ENCODE results near the gene PTPRG.

The PTPRG gene

GRCh38 chr3:62068337-62068736 is 507.0 kb downstream of the PTPRG start:
- no peak for DNase-seq (ENCODE audit: low read depth)

GRCh38 chr3:62070891-62071290 is 509.5 kb downstream of the PTPRG start:
- DNase-seq (ENCODE audit: low read depth): no peak

GRCh38 chr3:62073038-62073437 is 511.7 kb downstream of the PTPRG start:
- no peak for DNase-seq (ENCODE audit: low read depth)

GRCh38 chr3:62084558-62084957 is 523.2 kb downstream of the PTPRG start:
- DNase-seq (ENCODE audit: low read depth): no peak

DNA sequence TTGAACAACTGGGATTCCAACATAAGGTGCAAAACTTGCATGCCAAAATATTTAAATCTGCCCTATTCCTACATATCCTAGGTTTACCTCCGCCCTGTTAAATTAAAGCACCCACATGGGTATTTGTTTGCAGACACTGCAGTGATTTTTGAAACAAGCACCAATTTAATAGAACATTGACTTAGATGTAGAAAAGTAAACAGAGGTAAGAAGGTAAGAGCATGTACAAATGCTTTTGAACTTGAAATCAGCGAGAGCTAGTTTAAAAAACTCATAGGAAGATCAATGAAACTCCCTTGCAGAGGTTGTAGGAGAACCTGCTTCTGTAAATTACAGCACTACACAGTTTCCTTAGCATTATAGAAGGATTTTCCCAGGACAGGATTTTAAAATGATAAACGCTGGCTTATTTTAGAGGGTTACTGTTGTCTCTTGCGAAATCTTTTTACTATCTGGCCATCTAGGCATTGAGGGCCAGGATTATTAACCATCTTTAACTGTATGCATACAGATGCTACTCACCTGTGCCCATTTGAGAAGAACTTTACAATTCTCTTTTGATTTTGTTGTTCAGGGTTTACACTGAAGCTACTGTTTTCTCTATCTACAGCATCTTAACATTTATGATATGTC is 527.2 kb downstream of the PTPRG start:
- DNase-seq (ENCODE audit: low read depth): no peak

DNA sequence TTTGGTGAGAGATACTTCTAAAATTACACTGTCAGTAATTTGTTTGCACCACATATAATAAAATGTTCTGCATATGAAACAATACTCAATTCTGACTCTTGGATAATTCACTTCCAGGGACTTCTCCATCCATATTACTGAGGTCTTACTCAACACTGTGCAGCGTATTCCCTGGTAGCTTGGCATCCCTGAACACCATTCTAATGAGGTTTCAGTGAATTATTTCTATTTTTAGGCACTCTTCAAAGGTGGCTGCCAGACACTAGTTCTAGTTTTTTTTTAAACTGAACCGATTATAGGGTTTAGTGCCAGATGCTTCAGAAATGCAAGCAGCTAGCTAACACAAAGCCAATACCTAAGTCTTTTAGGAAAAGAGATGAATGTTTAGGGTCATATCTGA is 528.7 kb downstream of the PTPRG start:
- no peak for DNase-seq (ENCODE audit: low read depth)

DNA sequence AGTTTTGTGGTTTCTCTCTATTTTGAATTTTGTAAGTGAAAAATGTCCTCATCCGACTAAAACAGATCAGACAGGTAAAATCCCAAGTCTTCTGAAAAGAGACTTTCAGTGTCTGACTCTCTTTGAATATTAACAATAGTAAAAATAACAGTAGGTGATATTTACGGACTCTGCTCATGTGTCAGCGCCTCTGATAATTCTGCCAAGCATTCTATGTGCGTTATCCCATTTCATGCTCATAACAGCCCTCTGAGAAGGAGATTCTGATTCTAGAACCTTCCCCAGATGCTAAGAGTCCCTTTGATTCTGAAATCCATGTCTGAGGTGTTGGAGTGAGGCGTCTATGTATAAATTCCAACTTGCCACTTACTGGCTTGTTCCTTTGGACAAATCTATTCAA is 529.1 kb downstream of the PTPRG start:
- no peak for DNase-seq (ENCODE audit: low read depth)

- no peak for DNase-seq (ENCODE audit: low read depth)
Observed at GRCh38 chr3:62093025-62093424, 531.7 kb downstream of the PTPRG start.

DNA sequence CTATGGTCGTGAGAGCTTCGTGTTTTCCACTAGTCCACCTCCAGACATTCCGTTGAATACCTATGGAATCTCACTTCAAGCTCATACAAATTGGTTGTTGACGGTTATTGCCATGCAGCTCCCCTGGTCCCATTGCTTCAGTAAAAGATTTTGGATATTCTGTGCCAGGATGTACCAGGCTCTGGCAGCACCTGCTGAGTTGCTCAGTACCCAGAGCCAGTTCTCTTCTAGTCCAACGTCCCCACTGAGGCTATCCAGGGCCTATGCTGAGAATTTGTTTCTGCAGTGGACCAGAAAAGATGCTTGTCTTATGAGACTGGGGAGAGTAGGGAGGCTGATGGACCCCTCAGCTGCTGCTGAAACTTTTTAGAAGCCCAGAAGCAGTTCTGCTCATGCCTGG is 533.1 kb downstream of the PTPRG start:
- DNase-seq (ENCODE audit: low read depth): no peak

- no peak for DNase-seq (ENCODE audit: low read depth)
Observed at GRCh38 chr3:62095080-62095479, 533.7 kb downstream of the PTPRG start.

DNA sequence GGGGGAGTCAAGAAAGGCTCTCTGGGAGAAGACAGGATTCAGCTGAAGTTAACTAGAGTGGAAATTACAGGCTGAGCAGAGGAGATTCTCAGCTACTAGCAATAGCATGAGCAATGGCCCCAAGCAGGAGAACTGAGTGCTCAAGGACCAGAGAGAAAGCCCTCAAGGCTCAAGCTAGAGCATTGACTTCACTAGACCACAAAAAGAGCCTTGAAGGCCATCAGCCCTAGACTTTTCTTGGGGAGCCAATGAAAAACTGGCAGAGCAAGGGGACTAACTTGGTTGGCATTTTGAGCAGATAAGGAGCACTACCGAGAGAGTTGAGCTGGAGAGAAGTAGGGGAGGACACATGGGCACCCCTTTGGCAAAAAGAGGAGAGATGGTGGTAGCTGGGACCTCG is 534.4 kb downstream of the PTPRG start:
- no peak for DNase-seq (ENCODE audit: low read depth)

GRCh38 chr3:62096521-62096920 is 535.1 kb downstream of the PTPRG start:
- DNase-seq (ENCODE audit: low read depth): no peak

DNA sequence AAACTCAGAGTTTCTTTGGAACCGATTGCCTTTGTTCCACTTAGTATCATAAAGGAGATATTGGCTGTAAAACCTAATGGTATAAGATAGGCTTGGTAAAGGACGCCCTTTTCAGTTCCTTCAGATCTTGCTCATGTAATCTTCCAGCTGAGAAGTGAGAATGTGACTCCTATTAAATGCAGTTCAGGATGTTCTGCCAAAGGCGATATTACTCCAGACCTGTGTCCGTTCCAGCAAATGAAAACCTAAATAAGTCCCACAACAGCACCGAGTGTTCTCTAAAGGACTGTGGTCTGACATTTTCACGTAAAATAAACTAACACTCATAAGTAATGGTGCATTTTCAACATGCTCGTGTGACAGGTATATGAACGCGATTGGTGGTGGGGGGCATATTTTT is 535.8 kb downstream of the PTPRG start:
- DNase-seq (ENCODE audit: low read depth): no peak

- DNase-seq (ENCODE audit: low read depth): no peak
Observed at GRCh38 chr3:62098646-62099365, 537.4 kb downstream of the PTPRG start.

GRCh38 chr3:62100282-62100989 is 539.1 kb downstream of the PTPRG start:
- no peak for DNase-seq (ENCODE audit: low read depth)

DNA sequence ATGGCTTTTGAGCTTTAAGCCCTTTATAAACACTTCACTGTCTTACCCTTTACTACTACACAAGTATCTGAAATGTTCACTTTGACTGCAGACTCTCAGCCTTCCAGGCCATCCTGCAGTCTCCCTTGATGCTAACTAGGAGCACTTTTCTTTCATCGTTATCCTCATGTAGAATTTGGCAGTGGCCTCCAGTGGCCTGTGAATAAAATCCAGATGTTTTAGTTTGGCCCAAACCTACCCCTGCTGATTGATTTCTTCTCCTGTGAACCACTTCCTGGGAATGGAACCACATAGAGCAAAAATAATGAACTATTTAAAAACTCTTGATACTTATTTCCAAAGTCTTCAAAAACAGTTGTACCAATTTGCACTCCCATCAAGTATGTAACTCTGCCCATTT is 540.1 kb downstream of the PTPRG start:
- DNase-seq (ENCODE audit: low read depth): no peak

DNA sequence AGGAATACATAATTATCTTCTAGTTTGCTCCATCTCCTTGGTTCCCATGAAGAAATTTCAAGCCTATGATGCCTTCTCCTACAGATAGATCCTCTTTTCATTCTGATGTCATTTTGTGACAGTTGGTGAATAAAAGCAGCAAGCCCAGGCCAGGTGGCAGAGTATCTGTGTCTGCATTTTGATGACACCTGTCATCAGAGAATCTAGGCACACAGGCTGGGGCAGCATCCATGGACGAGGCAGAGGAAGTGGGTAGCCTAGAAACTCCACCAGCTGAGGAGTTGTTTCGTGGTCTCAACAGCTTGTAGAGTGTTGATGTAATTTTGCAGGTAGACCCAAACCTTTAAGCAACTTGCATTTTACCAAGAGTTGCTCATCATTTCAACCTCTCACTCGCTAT is 542.2 kb downstream of the PTPRG start:
- DNase-seq (ENCODE audit: low read depth): no peak

DNA sequence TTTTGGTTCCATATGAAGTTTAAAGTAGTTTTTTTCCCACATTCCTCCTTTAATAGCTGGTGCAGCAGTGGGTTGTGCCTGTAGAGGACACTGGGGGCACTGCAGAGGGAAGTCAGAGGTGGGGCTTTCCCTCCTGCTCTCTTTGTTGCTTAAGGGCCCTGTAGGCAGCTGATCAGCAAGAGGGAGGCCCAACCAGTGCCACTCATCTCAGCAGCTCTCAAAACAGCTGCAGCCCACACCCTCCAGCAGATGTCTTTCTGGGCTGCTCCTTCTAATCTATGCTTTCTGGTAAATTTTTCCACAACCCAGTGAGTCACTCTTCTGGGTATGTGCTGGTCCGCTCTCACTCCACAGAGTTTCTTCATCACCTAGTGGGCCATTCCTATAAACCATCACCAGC is 548.2 kb downstream of the PTPRG start:
- no peak for DNase-seq (ENCODE audit: low read depth)

DNA sequence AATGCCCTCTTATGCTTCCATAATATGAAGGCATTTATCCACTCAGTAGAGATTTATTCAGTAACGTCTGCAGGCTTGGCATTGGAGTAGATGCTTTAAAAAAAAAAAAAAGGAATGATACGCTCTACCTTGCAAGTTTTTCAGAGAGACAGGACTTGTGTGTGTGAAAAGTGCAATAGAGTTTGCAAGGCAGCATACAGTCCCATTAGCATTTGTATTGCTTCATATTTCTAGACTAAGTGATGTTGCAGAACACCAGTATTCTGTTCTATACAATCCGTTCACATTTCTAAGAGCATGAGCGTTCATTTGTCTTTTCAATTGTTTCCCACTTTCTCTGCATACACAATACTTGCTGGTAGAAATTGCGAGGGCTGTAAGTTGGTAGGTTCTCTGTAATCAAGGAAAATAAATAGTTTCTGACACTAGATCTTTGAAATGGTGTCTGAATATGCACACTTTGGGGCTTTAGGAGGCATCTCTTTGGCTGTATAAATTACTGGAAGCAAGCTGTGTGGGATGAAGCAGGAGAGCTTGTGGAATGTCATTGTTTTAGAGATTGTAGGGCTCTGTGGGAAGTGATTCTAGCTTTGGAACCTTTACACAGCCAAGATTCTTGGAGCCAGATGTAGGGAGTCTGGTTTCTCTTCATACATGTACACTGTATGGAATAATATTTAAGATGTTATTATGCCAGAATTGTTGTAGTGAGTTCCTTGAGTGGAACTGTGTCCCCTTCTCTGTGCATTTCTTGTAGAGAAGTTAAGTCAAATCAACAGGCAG is 549.3 kb downstream of the PTPRG start:
- no peak for DNase-seq (ENCODE audit: low read depth)

DNA sequence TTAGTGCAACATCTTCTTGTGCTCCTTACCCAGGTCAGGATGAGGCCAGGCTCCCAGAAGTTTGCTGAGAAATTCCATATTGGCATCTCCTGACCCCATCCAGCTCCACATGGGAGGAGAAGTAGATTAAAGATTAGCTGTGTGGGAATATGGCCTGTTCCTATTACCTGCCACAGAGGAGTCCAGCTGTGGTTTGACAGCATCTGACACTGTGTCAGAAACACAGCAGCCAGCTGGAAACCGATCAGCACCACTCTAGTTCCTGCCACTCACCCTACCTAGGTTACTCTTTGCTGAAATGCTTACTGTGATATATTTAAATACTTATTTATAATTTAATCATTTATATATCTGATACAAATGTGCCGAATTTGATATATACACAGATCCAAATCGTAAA is 551.7 kb downstream of the PTPRG start:
- no peak for DNase-seq (ENCODE audit: low read depth)

DNA sequence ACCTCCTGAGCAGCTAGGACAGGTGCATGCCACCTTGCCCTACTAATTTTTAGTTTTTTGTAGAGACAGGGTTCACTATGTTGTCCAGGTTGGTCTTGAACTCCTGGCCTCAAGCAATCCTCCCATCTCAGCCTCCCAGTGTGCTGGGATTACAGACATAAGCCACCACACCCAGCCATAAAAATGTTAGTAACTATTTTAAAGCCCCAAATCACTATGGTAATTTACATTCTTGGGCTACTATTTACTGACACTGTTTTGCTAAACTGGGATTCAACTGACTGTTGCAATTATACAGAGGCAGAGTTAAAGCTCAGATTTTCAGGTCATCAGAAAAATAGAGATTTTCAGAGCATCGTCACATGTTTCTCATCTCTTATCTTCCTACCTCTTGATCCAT is 553.4 kb downstream of the PTPRG start:
- no peak for DNase-seq (ENCODE audit: low read depth)

DNA sequence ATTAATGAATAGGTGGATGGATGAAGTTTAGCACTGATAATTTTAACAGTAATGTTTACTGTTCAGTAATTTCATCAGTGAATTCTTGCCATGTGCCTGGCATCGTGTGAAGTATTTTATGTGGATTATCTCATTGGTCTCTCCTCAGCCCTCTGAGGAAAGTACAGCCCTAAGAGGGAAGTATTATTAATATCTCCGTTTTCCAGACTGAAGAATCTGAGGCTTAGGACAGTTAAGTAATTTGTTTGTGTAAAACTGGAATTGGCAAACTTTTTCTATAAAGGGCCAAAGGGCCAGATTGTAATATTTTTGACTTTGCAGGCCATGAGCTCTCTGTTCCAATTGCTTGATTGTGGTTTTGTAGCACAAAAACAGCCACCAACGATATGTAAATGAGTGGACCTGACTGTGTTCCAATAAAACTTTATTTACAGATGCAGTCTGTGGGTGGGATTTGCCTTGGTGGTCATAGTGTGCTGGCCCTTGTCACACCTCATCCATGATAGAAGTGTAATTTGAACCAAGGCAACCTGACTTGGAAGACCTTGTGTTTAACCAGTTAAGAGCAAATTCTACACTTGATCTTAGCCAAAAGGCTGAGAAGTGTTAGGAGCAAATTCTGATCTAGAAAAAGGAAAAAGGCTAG is 556.7 kb downstream of the PTPRG start:
- DNase-seq (ENCODE audit: low read depth): no peak
